Fibroblast of pulmonary artery (primary cell): ENCODE data around the gene KCNN3.

Experiments used
- DNase-seq: peaks from one replicate; pipeline ENCODE4 v3.0.0-alpha.2; 2010; ENCODE audit warnings: low read depth
- H3K4me3 ChIP-seq: replicated peaks from 2 replicates; pipeline ENCODE4 v1.5.1; 2011; ENCODE audit warnings: low read depth, mild to moderate bottlenecking, control low read depth, low read length, moderate library complexity
- CTCF ChIP-seq: IDR thresholded peaks from 2 replicates; pipeline ENCODE4 v1.5.1; 2011; ENCODE audit warnings: mild to moderate bottlenecking, control low read depth, low read length, inconsistent platforms; ENCODE audit errors: missing control alignments

Gene KCNN3

DNA sequence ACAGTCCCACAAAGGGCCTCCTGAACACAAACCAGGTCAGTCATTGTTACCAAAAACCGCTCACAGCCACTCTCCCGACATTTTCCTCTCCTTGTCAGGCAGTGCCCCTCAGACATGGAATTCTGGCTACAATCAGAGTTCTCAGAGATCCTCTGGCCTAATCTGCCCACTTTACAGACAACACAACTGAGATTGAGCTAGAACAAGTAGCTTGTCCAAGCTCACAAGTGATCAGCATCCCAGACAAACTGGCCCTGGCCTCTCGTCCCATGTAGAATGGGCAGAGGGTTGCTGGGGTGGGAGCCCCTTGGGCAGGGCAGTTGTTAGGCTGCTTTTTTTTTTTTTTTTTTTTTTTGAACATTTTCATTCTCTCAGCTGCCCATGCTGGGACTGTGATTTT is 57.2 kb downstream of the KCNN3 start:
- H3K4me3 ChIP-seq, result no peak overlapping the region
- TF ChIP-seq CTCF, result no peak
- no peak for DNase-seq

- DNase-seq, result no peak
- no peak overlapping the region for H3K4me3 ChIP-seq
- TF ChIP-seq CTCF, result no peak
Observed at GRCh38 chr1:154810571-154810970, 59.5 kb downstream of the KCNN3 start.

DNA sequence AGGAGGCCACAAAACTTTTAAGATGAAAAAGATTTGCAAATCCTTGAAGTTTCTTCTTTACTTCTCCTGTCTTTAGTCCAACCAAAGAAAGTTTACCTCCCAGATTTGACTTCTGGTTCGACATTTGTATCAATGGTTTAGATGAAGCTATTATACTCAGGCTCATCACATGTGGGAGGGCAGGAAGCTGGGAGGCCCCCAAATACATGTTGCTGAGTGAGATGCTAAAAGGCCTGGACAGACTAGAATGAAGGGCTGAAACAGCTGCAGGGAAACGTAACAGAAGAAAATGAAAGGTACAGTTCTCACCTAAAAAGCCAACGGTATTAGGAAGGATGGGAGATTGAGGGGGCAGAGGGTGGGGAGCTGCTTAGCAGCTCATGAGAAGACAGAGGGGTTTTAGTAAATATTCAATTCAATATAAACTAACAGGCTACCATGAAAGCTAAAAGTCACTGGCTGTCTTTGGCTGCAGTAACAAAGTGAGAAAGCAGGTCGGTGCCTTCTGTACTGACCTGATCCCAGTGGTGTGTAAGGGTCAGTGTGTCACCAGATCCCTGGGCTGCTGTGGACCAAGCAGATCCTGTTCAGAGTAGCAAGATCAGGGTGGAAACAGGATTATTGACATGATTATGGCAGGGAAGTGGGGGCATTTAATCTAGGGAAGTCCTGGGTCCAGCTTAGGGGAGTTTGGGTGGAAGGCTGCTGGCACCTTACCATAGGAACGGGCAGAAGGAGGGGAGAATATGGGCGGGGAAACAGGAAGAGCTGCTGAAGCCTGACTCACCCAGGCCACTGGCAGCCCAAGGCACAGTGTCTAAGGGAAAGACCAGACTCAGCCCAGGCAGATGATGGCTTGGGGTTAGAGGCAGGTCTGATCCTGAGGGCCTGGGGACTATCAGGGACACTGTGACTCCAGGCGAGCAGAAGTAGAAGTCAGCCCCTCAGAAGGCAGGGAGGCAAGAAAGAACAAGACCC is 60.4 kb downstream of the KCNN3 start:
- no peak for TF ChIP-seq CTCF
- DNase-seq, result peak; percentile 41
- no peak overlapping the region for H3K4me3 ChIP-seq

- no peak for TF ChIP-seq CTCF
- H3K4me3 ChIP-seq, result no peak overlapping the region
- no peak for DNase-seq
Observed at GRCh38 chr1:154808909-154809262, 61.2 kb downstream of the KCNN3 start.

DNA sequence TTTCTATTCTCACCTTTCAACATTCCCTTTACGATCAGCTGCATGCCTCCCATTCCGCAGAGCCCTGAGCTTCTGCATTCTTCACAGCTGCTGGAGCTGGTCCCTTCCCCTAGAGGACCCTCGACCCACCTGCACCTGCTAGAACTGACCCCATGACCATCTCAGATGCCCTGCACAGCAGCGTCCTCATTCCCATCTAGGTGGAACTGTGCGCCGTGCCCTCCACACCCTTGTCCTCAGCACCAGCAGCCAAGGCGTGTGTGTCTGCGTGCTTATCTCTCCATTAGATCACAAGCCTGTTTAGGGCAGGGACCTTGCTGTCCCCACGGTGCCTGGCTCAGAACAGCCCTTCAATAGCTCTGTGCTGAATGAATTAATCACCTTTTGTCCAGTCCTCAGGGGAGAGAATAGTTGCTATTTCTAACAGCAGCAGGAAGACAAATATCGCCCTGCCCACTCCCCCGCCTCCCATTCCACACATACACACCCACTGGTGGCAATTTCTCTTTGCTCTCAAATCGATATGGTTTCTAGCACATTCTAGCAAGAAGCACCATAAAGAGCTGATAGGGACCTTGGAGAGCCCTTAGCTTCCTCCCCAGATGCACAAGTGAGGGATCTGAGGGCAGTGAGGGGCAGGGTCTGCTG is 61.7 kb downstream of the KCNN3 start:
- TF ChIP-seq CTCF, result no peak
- DNase-seq, result no peak
- H3K4me3 ChIP-seq, result no peak overlapping the region

GRCh38 chr1:154807048-154807591 is 63.0 kb downstream of the KCNN3 start:
- DNase-seq, result no peak
- TF ChIP-seq CTCF, result no peak
- no peak overlapping the region for H3K4me3 ChIP-seq
